Loucy (cell line): ENCODE results near the gene CYP19A1.

Experiments used
- H2AFZ ChIP-seq: fragments of 200-600 bp; sonication (generic); 2 replicates; pipeline ENCODE4 v1.6.0; 2016; ENCODE audit warnings: antibody characterized with exemption, mild to moderate bottlenecking, low read length, moderate library complexity
- H3F3A ChIP-seq: fragments of 200-600 bp; 2 replicates; pipeline ENCODE4 v1.6.0; 2016; ENCODE audit warnings: antibody characterized with exemption, low read depth, mild to moderate bottlenecking
- H3K27me3 ChIP-seq: fragments of 200-600 bp; sonication (generic); 2 replicates; pipeline ENCODE4 v1.6.1; 2014; ENCODE audit warnings: low read length, mild to moderate bottlenecking; ENCODE audit not compliant: insufficient read depth, poor library complexity, severe bottlenecking
- H3K36me3 ChIP-seq: fragments of 200-600 bp; sonication (generic); 2 replicates; pipeline ENCODE4 v1.6.1; 2016; ENCODE audit warnings: low read length; ENCODE audit not compliant: insufficient read depth
- H3K4me1 ChIP-seq: fragments of 200-600 bp; sonication (generic); 2 replicates; pipeline ENCODE4 v1.5.1; 2014; ENCODE audit warnings: low read length, mild to moderate bottlenecking; ENCODE audit not compliant: insufficient read depth, poor library complexity, severe bottlenecking
- H3K4me2 ChIP-seq: fragments of 200-600 bp; sonication (generic); 2 replicates; pipeline ENCODE4 v1.6.0; 2014; ENCODE audit warnings: antibody characterized with exemption, low read length, low read depth, mild to moderate bottlenecking; ENCODE audit not compliant: poor library complexity, severe bottlenecking
- H3K4me3 ChIP-seq: fragments of 200-600 bp; sonication (generic); 2 replicates; pipeline ENCODE4 v1.5.1; 2014; ENCODE audit warnings: low read length, mild to moderate bottlenecking, mixed read lengths; ENCODE audit not compliant: poor library complexity, severe bottlenecking
- H3K79me2 ChIP-seq: fragments of 200-600 bp; sonication (generic); 2 replicates; pipeline ENCODE4 v1.6.1; 2014; ENCODE audit warnings: low read length; ENCODE audit not compliant: insufficient read depth
- H3K9ac ChIP-seq: fragments of 200-600 bp; sonication (generic); 2 replicates; pipeline ENCODE4 v1.6.0; 2014; ENCODE audit warnings: mild to moderate bottlenecking, low read depth, low read length, moderate library complexity; ENCODE audit not compliant: poor library complexity, severe bottlenecking
- H3K9me2 ChIP-seq: fragments of 200-600 bp; sonication (generic); replicated peaks from 2 replicates; pipeline ENCODE4 v1.6.1; 2016; ENCODE audit warnings: low read depth, low read length, mixed read lengths
- H3K9me3 ChIP-seq: fragments of 200-600 bp; sonication (generic); 2 replicates; pipeline ENCODE4 v1.6.1; 2014; ENCODE audit warnings: mild to moderate bottlenecking, antibody characterized with exemption, low read length, low read depth; ENCODE audit not compliant: insufficient read depth
- H4K20me1 ChIP-seq: fragments of 200-600 bp; sonication (generic); 2 replicates; pipeline ENCODE4 v1.6.0; 2014; ENCODE audit warnings: antibody characterized with exemption, low read length, mild to moderate bottlenecking; ENCODE audit not compliant: insufficient read depth, poor library complexity, severe bottlenecking
- CTCF ChIP-seq: fragments of 200-600 bp; sonication (generic); conservative IDR thresholded peaks from 2 replicates; pipeline ENCODE4 v1.5.1; 2014; ENCODE audit warnings: mild to moderate bottlenecking, antibody characterized with exemption, low read length
- EZH2phosphoT487 ChIP-seq: fragments of 200-600 bp; IDR thresholded peaks from 2 replicates; pipeline ENCODE4 v1.6.1; 2018; ENCODE audit warnings: antibody characterized with exemption, mild to moderate bottlenecking, moderate library complexity, borderline replicate concordance

The CYP19A1 gene

GRCh38 chr15:51377038-51377786, 38.8 kb upstream of the CYP19A1 start:
- no peaks in the 10 kb centered on the region for H3F3A ChIP-seq
- H3K27me3 ChIP-seq: no peaks in the 10 kb centered on the region
- no peaks in the 10 kb centered on the region for H4K20me1 ChIP-seq
- no peak overlapping the region for H3K4me3 ChIP-seq
- no peaks in the 10 kb centered on the region for H3K4me1 ChIP-seq
- no peaks in the 10 kb centered on the region for H3K9me3 ChIP-seq
- H3K9me2 ChIP-seq: no peaks in the 10 kb centered on the region
- no peak overlapping the region for H3K9ac ChIP-seq
- no peak overlapping the region for H2AFZ ChIP-seq
- H3K79me2 ChIP-seq: no peaks in the 10 kb centered on the region
- no peaks in the 10 kb centered on the region for H3K36me3 ChIP-seq
- TF ChIP-seq CTCF (no peak), EZH2phosphoT487 (no peak)
- H3K4me2 ChIP-seq: no peak overlapping the region

GRCh38 chr15:51375966-51376640, 37.7 kb upstream of the CYP19A1 start:
- Histone ChIP-seq H3K27me3 (no peaks in the 10 kb centered on the region), H3F3A (no peaks in the 10 kb centered on the region)

GRCh38 chr15:51374131-51374530, 35.7 kb upstream of the CYP19A1 start:
- no peak overlapping the region for H2AFZ ChIP-seq
- no peaks in the 10 kb centered on the region for H3K27me3 ChIP-seq
- H3K9me2 ChIP-seq: no peaks in the 10 kb centered on the region
- H3K4me1 ChIP-seq: no peaks in the 10 kb centered on the region
- H4K20me1 ChIP-seq: no peaks in the 10 kb centered on the region
- H3K9me3 ChIP-seq: no peaks in the 10 kb centered on the region
- no peak overlapping the region for H3K4me3 ChIP-seq
- H3K9ac ChIP-seq: no peak overlapping the region
- no peaks in the 10 kb centered on the region for H3F3A ChIP-seq
- no peaks in the 10 kb centered on the region for H3K79me2 ChIP-seq
- no peak overlapping the region for H3K4me2 ChIP-seq
- H3K36me3 ChIP-seq: no peaks in the 10 kb centered on the region
- no peak for TF ChIP-seq CTCF

More at GRCh38 chr15:51375966-51376640, 37.7 kb upstream of the CYP19A1 start:
- no peak overlapping the region for H3K4me3 ChIP-seq
- no peaks in the 10 kb centered on the region for H3K9me3 ChIP-seq
- H2AFZ ChIP-seq: no peak overlapping the region
- H3K79me2 ChIP-seq: no peaks in the 10 kb centered on the region
- TF ChIP-seq CTCF: no peak
- no peak for TF ChIP-seq EZH2phosphoT487
- H3K4me2 ChIP-seq: no peak overlapping the region
- H4K20me1 ChIP-seq: no peaks in the 10 kb centered on the region
- H3K36me3 ChIP-seq: no peaks in the 10 kb centered on the region
- H3K4me1 ChIP-seq: no peaks in the 10 kb centered on the region
- H3K9me2 ChIP-seq: no peaks in the 10 kb centered on the region
- no peak overlapping the region for H3K9ac ChIP-seq
